GM19193 (cell line): Measurements from ENCODE around the gene CALML5.

ENCODE experiments used
- POLR2A ChIP-seq: IDR thresholded peaks from 4 replicates; pipeline ENCODE4 v1.6.1; 2011; ENCODE audit not compliant: insufficient read depth, insufficient read length; ENCODE audit errors: extremely low read depth

CALML5 gene

DNA sequence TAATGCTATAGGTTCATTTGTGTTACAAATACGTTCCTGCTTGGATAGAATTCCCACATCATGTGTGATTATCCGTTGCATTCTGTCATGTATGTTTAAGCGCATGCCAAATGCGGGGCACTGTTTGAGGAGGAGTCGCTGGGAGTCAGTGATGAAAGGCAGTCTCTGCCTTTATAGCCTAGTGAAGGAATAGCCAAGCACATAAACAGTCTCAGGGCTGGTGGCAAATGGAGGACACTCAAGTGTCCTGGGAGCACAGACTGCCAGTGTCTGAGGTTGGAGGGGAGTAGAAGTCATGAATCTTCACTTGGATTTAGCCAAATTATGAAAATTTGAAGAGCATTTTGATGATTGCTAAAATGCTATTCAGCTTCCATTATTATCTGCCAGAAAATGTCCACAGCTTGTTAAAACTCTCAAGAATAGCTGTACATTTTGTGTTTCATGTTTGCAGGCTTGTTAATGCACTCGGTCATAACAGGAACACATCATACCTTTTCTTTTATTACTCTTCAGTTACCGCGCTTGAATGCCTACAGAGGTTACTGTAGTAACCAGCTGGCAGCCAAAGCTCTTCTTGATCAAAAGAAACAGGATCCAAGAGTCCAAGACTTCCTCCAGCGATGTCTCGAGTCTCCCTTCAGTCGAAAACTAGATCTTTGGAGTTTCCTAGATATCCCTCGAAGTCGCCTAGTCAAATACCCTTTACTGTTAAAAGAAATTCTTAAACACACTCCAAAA lies 45.5 kb downstream of the CALML5 start:
- no peak for TF ChIP-seq POLR2A

DNA sequence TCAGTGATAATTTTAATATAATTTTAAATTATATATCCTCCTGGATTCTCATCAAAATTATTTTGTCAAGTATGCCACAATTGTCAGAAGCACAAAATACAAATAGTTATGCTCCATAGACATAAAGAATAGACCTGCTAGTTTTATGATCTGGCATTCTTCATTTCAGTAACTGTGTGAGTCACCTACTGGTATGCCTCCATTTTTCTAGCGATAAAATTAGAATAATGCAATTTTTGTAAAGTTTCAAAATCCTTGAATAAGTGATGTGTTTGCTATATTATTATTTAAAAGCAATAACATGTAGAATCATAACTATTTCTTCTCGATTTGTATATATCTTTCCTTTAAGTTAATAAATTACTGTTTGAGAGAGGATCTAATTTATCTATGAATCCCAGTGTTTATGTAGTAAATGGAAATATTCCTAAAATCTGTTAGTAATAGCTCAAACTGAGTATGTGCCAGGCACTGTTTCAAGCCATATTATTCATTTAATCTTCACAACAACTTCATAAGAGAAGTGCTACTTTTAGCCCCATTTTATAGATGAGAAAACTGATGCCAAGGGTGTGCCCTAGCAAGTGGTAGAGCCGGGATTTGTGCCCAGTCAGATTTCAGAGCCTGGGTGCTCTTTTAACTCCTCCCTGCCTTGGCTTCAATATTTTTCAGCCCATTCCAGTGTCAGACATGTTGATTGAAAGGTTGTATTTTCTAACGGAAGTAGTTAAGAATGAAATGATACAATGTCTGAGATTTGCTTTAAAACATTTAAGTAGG lies 48.6 kb downstream of the CALML5 start:
- no peak for TF ChIP-seq POLR2A

DNA sequence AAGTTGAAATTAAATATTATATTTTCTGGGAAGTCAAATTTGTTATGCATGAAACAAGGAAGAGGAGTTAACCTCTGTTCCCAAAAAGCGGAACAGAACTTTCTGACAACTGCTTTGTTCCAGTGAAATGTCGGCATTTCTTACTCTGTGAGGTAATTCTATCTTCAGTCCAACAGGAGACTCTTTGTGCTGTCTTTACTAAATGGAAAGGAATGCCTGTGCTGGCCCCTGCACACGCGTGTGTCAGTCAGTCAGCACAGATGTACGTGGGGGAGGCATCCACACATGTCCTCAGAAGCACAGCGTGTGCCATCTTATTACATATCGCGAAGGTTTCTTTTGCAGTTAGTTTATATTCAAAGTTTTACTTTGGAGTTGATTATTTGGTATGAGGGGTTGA lies 49.5 kb downstream of the CALML5 start:
- TF ChIP-seq POLR2A = no peak

DNA sequence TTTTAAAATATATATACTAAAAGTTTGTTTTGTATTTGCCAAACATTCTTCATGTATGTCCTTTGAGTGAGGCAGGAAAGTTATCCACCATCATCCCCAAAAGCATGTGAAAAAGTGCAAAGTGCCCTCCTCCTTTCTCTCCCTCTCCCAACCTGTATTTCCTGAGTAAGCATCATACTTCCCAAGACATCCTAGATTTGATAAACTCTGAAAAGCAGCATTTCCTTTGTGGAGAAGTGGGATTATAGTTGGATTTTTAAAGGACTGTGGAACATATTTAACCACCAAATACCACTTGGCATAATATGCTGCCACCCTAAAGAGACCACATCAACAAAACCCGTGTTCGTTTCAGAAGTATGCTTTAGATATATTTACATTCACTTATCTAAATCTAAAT lies 50.1 kb downstream of the CALML5 start:
- no peak for TF ChIP-seq POLR2A
